Colonic mucosa (tissue), 4 donors: Measurements from ENCODE around the gene MARCHF6. TPM values are rescaled to one million over a fixed set of nuclear protein-coding genes. Genes with fewer than 3 reads are reported as not detected.

Experiments used
- DNase-seq: peaks from one replicate; pipeline ENCODE4 v3.0.0-alpha.2; 2020
- H3K27ac ChIP-seq: fragments of 200-600 bp; one replicate; pipeline ENCODE4 v1.8.0; 2021
- H3K27me3 ChIP-seq: fragments of 200-600 bp; one replicate; pipeline ENCODE4 v1.8.0; 2021
- H3K36me3 ChIP-seq: fragments of 200-600 bp; one replicate; pipeline ENCODE4 v1.8.0; 2021
- H3K4me1 ChIP-seq: fragments of 200-600 bp; one replicate; pipeline ENCODE4 v1.8.0; 2021; ENCODE audit warnings: mild to moderate bottlenecking
- H3K4me3 ChIP-seq: fragments of 200-600 bp; one replicate; pipeline ENCODE4 v1.8.0; 2021
- H3K9ac ChIP-seq, 2 donors: one replicate each; pipeline ENCODE4 v1.7.0; 2013; ENCODE audit warnings: control low read depth in 2 of 2, low read depth in 2 of 2, low read length in 2 of 2
- H3K9me3 ChIP-seq: fragments of 200-600 bp; one replicate; pipeline ENCODE4 v1.8.0; 2021
- intact Hi-C: fragments of 100-400 bp; cut with DNase I; formaldehyde crosslinking; loops from one replicate; pipeline ENCODE4 v1.14.1; 2022
- total RNA-seq, 2 donors: library from RNA; stranded (reverse); fragmentation: NEBNext Ultra II Directional in 1 of 2; extraction: Animal tissue kit (Norgen Biotek cat#: 25700) in 1 of 2; gene quantifications; one replicate each; pipeline ENCODE4 v1.2.1, GENCODE V29; 2021
- TF ChIP-seq, protein P1 (sequence below): fragments of 200-600 bp; IDR thresholded peaks from one replicate; pipeline ENCODE4 v1.8.0; 2022; ENCODE audit warnings: antibody characterized with exemption, mild to moderate bottlenecking
- donor health status: healthy.
- donor health status: DM: no; HTN: no; CAD: no.
- donor health status: DM: no; HTN: no; CAD: no.

Gene MARCHF6
- total RNA-seq, 2 donors from 2014 or later: 108 to 155 TPM

DNA sequence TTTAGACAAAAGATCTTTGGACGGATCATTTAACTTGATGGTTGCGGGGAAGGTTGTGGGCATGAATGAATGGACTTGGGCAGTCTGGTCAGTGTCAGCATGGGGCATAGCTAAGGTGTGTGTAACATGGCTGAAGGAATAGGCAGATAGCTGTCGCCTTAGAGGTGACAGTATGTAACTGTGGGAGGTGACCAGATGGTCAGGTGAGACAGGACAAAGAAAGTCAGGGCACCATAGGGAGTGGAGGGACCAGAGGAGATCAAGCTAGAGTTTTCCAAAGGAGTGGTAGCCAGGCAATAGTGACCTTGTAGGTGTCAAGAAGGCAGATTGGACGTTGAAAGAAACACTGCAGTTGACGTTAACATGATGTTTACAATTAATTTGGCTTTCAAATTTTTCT is 43.1 kb downstream of the MARCHF6 start:
- H3K4me3 ChIP-seq: no peak overlapping the region
- no peak overlapping the region for H3K27ac ChIP-seq
- no peaks in the 10 kb centered on the region for H3K9me3 ChIP-seq
- DNase-seq: no peak
- H3K4me1 ChIP-seq: no peaks in the 10 kb centered on the region
- H3K36me3 ChIP-seq: no peaks in the 10 kb centered on the region
- TF ChIP-seq, protein P1, sequence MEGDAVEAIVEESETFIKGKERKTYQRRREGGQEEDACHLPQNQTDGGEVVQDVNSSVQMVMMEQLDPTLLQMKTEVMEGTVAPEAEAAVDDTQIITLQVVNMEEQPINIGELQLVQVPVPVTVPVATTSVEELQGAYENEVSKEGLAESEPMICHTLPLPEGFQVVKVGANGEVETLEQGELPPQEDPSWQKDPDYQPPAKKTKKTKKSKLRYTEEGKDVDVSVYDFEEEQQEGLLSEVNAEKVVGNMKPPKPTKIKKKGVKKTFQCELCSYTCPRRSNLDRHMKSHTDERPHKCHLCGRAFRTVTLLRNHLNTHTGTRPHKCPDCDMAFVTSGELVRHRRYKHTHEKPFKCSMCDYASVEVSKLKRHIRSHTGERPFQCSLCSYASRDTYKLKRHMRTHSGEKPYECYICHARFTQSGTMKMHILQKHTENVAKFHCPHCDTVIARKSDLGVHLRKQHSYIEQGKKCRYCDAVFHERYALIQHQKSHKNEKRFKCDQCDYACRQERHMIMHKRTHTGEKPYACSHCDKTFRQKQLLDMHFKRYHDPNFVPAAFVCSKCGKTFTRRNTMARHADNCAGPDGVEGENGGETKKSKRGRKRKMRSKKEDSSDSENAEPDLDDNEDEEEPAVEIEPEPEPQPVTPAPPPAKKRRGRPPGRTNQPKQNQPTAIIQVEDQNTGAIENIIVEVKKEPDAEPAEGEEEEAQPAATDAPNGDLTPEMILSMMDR: no peak
- no peaks in the 10 kb centered on the region for H3K27me3 ChIP-seq
- intact Hi-C loops: no loop called here
- no peak overlapping the region for H3K9ac ChIP-seq

DNA sequence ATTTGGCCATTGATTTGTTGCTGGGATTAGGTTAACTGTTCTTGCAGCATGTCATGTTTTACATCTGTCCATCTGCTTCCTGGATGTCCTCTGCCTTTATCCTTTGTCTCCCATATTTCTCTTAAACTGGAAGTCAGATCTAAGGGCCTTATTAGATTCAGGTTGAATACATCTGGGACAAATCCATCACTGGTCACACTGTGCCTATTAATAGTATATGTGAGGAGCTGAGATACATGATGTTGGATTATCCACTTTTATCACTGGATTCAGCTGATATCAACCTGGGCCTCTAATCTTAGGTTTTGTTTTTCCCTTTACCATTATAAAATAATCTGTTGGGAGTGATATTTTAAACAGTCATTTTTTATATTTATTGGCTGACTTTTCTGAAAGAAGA is 46.3 kb downstream of the MARCHF6 start:
- H3K36me3 ChIP-seq: peaks cover 7% of the 10 kb centered on the region
- H3K4me1 ChIP-seq: no peaks in the 10 kb centered on the region
- no peaks in the 10 kb centered on the region for H3K9me3 ChIP-seq
- intact Hi-C loops: no loop called here
- H3K27ac ChIP-seq: no peak overlapping the region
- DNase-seq: no peak
- H3K4me3 ChIP-seq: no peak overlapping the region
- TF ChIP-seq, protein P1: no peak
- H3K27me3 ChIP-seq: no peaks in the 10 kb centered on the region
- H3K9ac ChIP-seq: no peak overlapping the region

DNA sequence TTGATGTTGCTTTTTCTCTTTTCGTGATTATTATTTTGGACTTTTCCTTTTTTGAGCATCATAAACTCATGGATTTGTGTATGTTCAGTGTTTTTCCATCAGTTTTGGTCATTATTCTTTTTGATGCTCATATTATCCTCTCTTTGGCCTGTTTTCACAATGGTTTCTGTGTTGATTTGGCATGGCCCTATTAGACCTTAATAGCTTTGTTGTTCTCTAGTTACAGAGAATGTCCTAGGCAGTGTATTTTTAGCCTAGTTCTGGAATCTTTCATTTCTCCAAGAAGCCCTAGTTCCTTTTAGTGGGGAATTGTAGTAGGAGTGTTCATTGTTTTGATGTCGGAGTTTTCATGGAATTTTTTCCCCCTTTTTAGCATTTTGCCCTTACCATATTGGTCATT is 46.9 kb downstream of the MARCHF6 start:
- Histone ChIP-seq H3K27ac (no peak overlapping the region), H3K4me1 (no peaks in the 10 kb centered on the region), H3K4me3 (no peak overlapping the region), H3K36me3 (peaks cover 9% of the 10 kb centered on the region), H3K27me3 (no peaks in the 10 kb centered on the region), H3K9me3 (no peaks in the 10 kb centered on the region), H3K9ac (no peak overlapping the region)
- TF ChIP-seq, protein P1: no peak
- intact Hi-C loops: no loop called here
- no peak for DNase-seq

DNA sequence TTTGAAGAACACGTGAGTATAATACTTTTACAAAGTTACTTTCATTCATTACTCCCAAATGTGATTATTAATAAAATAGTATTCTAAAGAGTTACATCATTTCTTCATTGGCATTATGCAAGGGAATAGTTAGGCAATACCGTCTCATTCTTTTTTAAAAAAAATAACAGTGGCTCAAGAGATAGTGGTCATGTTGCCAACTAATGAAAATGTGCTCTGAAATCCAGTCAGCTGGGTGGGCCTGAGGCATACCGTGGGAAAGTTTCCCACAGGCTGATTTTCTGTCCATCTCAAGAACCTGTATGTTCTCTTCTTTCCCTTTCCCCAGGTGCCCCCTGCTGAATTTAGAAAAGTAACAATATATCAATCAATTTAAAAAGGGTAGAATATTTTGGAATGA is 47.3 kb downstream of the MARCHF6 start:
- TF ChIP-seq, protein P1: no peak
- H3K4me1 ChIP-seq: no peaks in the 10 kb centered on the region
- intact Hi-C loops: no loop called here
- no peaks in the 10 kb centered on the region for H3K27me3 ChIP-seq
- peaks cover 9% of the 10 kb centered on the region for H3K36me3 ChIP-seq
- H3K9me3 ChIP-seq: no peaks in the 10 kb centered on the region
- no peak overlapping the region for H3K9ac ChIP-seq
- no peak overlapping the region for H3K27ac ChIP-seq
- DNase-seq: no peak
- H3K4me3 ChIP-seq: no peak overlapping the region

DNA sequence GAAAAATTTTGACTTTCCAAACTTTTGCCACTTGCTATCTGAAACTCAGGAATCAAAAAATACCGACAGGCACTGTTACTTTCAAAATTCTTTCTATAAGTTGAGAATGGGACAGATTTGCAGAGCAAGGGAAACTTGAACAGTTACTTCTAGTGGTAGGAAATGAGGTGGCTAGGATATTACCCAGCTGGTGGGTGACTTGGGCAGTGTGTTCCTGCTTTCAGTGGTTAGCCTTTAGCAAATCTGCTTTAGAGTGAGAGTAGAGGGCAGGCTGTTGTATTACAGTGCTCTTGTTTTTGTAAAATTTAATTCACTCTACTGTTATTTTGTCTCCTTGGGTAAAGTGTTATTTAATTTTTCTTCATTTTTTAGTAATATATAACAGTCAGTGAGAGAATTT is 48.0 kb downstream of the MARCHF6 start:
- Histone ChIP-seq H3K27ac (no peak overlapping the region), H3K27me3 (no peaks in the 10 kb centered on the region), H3K36me3 (peaks cover 9% of the 10 kb centered on the region)

More for the DNA sequence above, 48.0 kb downstream of the MARCHF6 start:
- DNase-seq: no peak
- Histone ChIP-seq H3K9ac (no peak overlapping the region), H3K4me3 (no peak overlapping the region), H3K4me1 (no peaks in the 10 kb centered on the region), H3K9me3 (no peaks in the 10 kb centered on the region)
- TF ChIP-seq, protein P1: no peak
- intact Hi-C loops: no loop called here

Other genes with a start within 250 kb of the MARCHF6 start
- 10 to 100 TPM; 11.9 to 28.4 TPM for gene ATPSCKMT, start 103.8 kb upstream of the MARCHF6 start, total RNA-seq
- gene CCT5, start 103.4 kb upstream of the MARCHF6 start, total RNA-seq: 100 to 1,000 TPM; 156 to 341 TPM
- 100 to 1,000 TPM; 123 to 186 TPM for gene CMBL, start 45.8 kb upstream of the MARCHF6 start, total RNA-seq
- gene ROPN1L, start 88.2 kb downstream of the MARCHF6 start, total RNA-seq: not detected
- under 1 TPM; 0.47 to 0.66 TPM for gene ANKRD33B, start 210.4 kb downstream of the MARCHF6 start, total RNA-seq